ENCODE measurements around the gene PRMT9. TPM values are rescaled to one million over a fixed set of nuclear protein-coding genes. Genes with fewer than 3 reads are reported as not detected.

PRMT9 gene
- total and polyA plus RNA-seq, 2 experiments from 2014 or later = 6.0 to 8.6 TPM

DNA sequence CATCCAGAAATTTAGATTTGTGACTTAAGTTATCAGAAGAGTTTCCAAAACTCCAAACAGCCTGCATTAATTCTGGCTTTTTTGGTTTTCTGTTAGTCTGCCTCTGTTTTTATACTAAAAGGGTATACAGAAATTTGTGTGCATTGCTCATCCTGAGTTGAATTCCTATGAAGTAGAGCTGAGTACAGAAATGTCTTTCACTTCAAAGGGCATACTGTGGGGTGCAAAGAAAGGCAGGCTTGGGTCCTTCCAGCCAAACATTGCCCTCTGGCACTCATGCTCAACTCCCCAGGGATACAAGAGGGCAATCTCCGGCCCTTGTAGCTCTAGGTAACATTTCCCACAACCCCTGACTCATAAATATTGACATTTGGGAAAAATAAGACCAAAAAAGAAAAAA lies 94.4 kb downstream of the PRMT9 start:
- H3K9me2 ChIP-seq (ENCODE audit: insufficient read depth) = no peaks in the 10 kb centered on the region
- peak overlapping the region; percentile 54; the same call in 1 of the 2 replicates for H2AFZ ChIP-seq
- H3K9ac ChIP-seq = no peak overlapping the region
- no peak overlapping the region for H3K4me3 ChIP-seq
- H3K36me3 ChIP-seq (ENCODE audit: low read depth) = no peaks in the 10 kb centered on the region
- in situ Hi-C loops (cut with MboI) = no loop called here
- peaks cover 9% of the 10 kb centered on the region for H3K4me1 ChIP-seq (ENCODE audit: insufficient read depth)
- H3K4me2 ChIP-seq (ENCODE audit: unreplicated experiment) = peak overlapping the region; percentile 61
- WGBS, 2 experiments (ENCODE audit: low coverage in 1 of 2, low lambda C conversion rate in 2 of 2, missing lambda C conversion rate in 2 of 2) = 19 to 30% methylated on average over 1 of the region's 1 CpG
- no peaks in the 10 kb centered on the region for H3K9me3 ChIP-seq (ENCODE audit: low read depth)
- peak; percentile 31 for DNase-seq
- no peaks in the 10 kb centered on the region for H3K79me2 ChIP-seq (ENCODE audit: insufficient read depth)
- 0 out of 2 replicates have a peak, but pooled peaks cover 5% of the 10 kb centered on the region for H3F3A ChIP-seq (ENCODE audit: insufficient read depth)
- H4K20me1 ChIP-seq (ENCODE audit: insufficient read depth) = no peaks in the 10 kb centered on the region
- no peak overlapping the region for H3K27ac ChIP-seq
- H3K27me3 ChIP-seq (replicated peaks; ENCODE audit: insufficient read depth) = no peaks in the 10 kb centered on the region
- TF ChIP-seq EZH2phosphoT487 (IDR thresholded peaks at IDR 0.05; ENCODE audit: insufficient read depth, low read depth) = no peak
- TF ChIP-seq EZH2 (IDR thresholded peaks at IDR 0.05; ENCODE audit: insufficient read depth, poor library complexity, severe bottlenecking) = no peak

Other genes starting within 250 kb of the PRMT9 start
- 0.63 and 0.86 TPM in 2 replicates for gene EDNRA, start 203.1 kb downstream of the PRMT9 start, total RNA-seq (2014; rRNA removed; shearing (Covaris generic))
- 0.48 and 0.68 TPM in 2 replicates for gene EDNRA, start 203.1 kb downstream of the PRMT9 start, polyA plus RNA-seq (2016; fragmentation: Nextera tagmentation; extraction: Ambion mirVana)
- 36.5 and 36.8 TPM in 2 replicates for gene TMEM184C, start 66.8 kb downstream of the PRMT9 start, total RNA-seq (2014; rRNA removed; shearing (Covaris generic))
- 26.2 and 30.9 TPM in 2 replicates for gene TMEM184C, start 66.8 kb downstream of the PRMT9 start, polyA plus RNA-seq (2016; fragmentation: Nextera tagmentation; extraction: Ambion mirVana)
- gene ARHGAP10, start 47.9 kb upstream of the PRMT9 start, total RNA-seq (2014; rRNA removed; shearing (Covaris generic)) = 21.0 and 24.8 TPM in 2 replicates
- gene ARHGAP10, start 47.9 kb upstream of the PRMT9 start, polyA plus RNA-seq (2016; fragmentation: Nextera tagmentation; extraction: Ambion mirVana) = 17.0 and 19.5 TPM in 2 replicates